HFFc6 (cell line): Measurements from ENCODE around the gene PLA2G1B. TPM values are rescaled to one million over a fixed set of nuclear protein-coding genes. Genes with fewer than 3 reads are reported as not detected.

ENCODE experiments used
- DNase-seq: peaks from one replicate; pipeline ENCODE4 v3.0.0-alpha.2; 2018
- H3K27ac Mint-ChIP-seq: 2 replicates; pipeline ENCODE4 v1.8.0; 2020; ENCODE audit warnings: mild to moderate bottlenecking, mixed read lengths
- H3K27me3 Mint-ChIP-seq: 2 replicates; pipeline ENCODE4 v1.8.0; 2021; ENCODE audit warnings: mild to moderate bottlenecking, moderate library complexity, mixed read lengths; ENCODE audit not compliant: insufficient read depth
- H3K36me3 Mint-ChIP-seq: 2 replicates; pipeline ENCODE4 v1.8.0; 2021; ENCODE audit warnings: low read depth, mixed read lengths
- H3K4me1 Mint-ChIP-seq: 2 replicates; pipeline ENCODE4 v1.8.0; 2020; ENCODE audit warnings: low read depth, mixed read lengths
- H3K4me3 Mint-ChIP-seq: 2 replicates; pipeline ENCODE4 v1.8.0; 2020; ENCODE audit warnings: mild to moderate bottlenecking, moderate library complexity, mixed read lengths
- H3K9me3 Mint-ChIP-seq: 2 replicates; pipeline ENCODE4 v1.8.0; 2020; ENCODE audit warnings: mild to moderate bottlenecking, mixed read lengths
- CTCF ChIP-seq: fragments of 200-600 bp; sonication (generic); IDR thresholded peaks from 2 replicates; pipeline ENCODE4 v1.5.0; 2021; ENCODE audit warnings: antibody characterized with exemption, mild to moderate bottlenecking
- total RNA-seq, 6 experiments: library from RNA; stranded (reverse); fragmentation: NEBNext Ultra II Directional; extraction: Animal tissue kit (Norgen Biotek cat#: 25700); gene quantifications; 2 replicates in 1 of 6; 3 replicates in 5 of 6; pipeline ENCODE4 v1.2.3, GENCODE V29; 2021

PLA2G1B gene
- total RNA-seq, 6 experiments from 2014 or later: not detected

GRCh38 chr12:120370343-120371243 lies 43.0 kb upstream of the PLA2G1B start:
- peaks cover 57% of the 10 kb centered on the region for H3K27me3 Mint-ChIP-seq

GRCh38 chr12:120369603-120370342 lies 42.2 kb upstream of the PLA2G1B start:
- DNase-seq: no peak

More at GRCh38 chr12:120370343-120371243, 43.0 kb upstream of the PLA2G1B start:
- Mint-ChIP-seq H3K9me3 (no peaks in the 10 kb centered on the region), H3K4me1 (no peaks in the 10 kb centered on the region), H3K36me3 (no peaks in the 10 kb centered on the region), H3K4me3 (no peak overlapping the region), H3K27ac (no peak overlapping the region)
- TF ChIP-seq CTCF: no peak
- no peak for DNase-seq

GRCh38 chr12:120368789-120369602 lies 41.4 kb upstream of the PLA2G1B start, which contains the start of gene MSI1:
Gene MSI1, minus strand, starts transcription at chr12:120369164. Its CDS starts 73 bp downstream, at chr12:120369091.
- Mint-ChIP-seq H3K9me3 (no peaks in the 10 kb centered on the region), H3K4me3 (no peak within 1 kb of the TSS; the same call in 1 of the 2 replicates), H3K27ac (no peak within 1 kb of the TSS), H3K27me3 (peaks cover 48% of the 10 kb centered on the region), H3K4me1 (no peaks in the 10 kb centered on the region), H3K36me3 (no peaks in the 10 kb centered on the region)
- TF ChIP-seq CTCF: no peak
- no peak for DNase-seq

More at GRCh38 chr12:120369603-120370342, 42.2 kb upstream of the PLA2G1B start:
- Mint-ChIP-seq H3K4me3 (no peak overlapping the region; the same call in 1 of the 2 replicates), H3K27ac (no peak overlapping the region), H3K36me3 (no peaks in the 10 kb centered on the region), H3K27me3 (peaks cover 51% of the 10 kb centered on the region), H3K4me1 (no peaks in the 10 kb centered on the region), H3K9me3 (no peaks in the 10 kb centered on the region)
- TF ChIP-seq CTCF: no peak

GRCh38 chr12:120367924-120368788 lies 40.6 kb upstream of the PLA2G1B start:
- H3K9me3 Mint-ChIP-seq: no peaks in the 10 kb centered on the region
- no peaks in the 10 kb centered on the region for H3K36me3 Mint-ChIP-seq
- H3K27ac Mint-ChIP-seq: no peak overlapping the region
- peaks cover 56% of the 10 kb centered on the region for H3K27me3 Mint-ChIP-seq
- no peaks in the 10 kb centered on the region for H3K4me1 Mint-ChIP-seq
- TF ChIP-seq CTCF: no peak
- DNase-seq: no peak
- no peak overlapping the region for H3K4me3 Mint-ChIP-seq
